SK-MEL-5 (cell line): ENCODE measurements around the gene ANTKMT. TPM values are rescaled to one million over a fixed set of nuclear protein-coding genes. Genes with fewer than 3 reads are reported as not detected.
"Not testable (repeated sequence)": the region's sequence is repeated elsewhere in the genome, so short reads cannot be mapped to it uniquely, and the experiment has no call there.

Experiments
- DNase-seq: peaks from one replicate; pipeline ENCODE4 v3.0.0-alpha.2; 2016; ENCODE audit warnings: low read depth, low spot score
- in situ Hi-C: cut with HindIII; loops from 2 replicates; pipeline ENCODE4 v1.10.0; 2016; ENCODE audit warnings: low sequenced_read_pairs, high pct_unique_total_duplicates, low pct_unique_long_range_greater_than_20kb
- total RNA-seq: library from RNA; depleted of rRNA; stranded (reverse); fragments of >200 nt; shearing (Covaris generic); gene quantifications from 2 replicates; pipeline ENCODE4 v1.2.3, GENCODE V29; 2014

The ANTKMT gene
- total RNA-seq, 1 experiment from 2014 or later = 18.6 TPM

DNA sequence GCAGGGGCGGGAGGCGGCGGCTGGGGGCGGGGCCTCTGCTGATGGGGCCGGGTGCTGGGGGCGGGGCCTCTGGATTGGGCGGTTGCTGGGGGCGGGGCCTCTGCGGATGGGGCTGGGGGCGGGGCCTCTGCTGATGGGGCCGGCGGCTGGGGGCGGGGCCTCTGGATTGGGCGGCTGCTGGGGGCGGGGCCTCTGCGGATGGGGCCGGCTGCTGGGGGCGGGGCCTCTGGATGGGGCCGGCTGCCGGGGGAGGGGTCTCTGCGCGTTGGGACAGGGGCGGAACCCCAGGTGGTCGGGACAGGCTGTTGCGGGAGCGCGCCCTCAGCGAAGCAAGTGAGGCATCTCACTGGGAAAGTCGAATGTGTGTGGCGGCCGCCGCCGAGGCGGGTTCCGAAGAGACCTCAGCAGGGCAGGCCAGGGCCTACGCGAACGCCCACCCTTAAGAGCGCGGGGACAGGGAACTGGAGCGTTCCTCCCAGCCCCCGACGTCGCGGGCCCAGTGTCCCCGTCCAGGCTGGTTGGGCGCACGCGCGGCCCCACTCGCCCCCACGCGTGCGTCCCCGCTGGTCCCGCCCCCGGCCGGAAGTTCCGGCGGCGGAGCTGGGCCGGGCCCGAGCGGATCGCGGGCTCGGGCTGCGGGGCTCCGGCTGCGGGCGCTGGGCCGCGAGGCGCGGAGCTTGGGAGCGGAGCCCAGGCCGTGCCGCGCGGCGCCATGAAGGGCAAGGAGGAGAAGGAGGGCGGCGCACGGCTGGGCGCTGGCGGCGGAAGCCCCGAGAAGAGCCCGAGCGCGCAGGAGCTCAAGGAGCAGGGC is 40.9 kb upstream of the ANTKMT start, which contains the start of gene STUB1:
TSS of gene STUB1 (plus strand) at position 597 of the 811 bp plus-strand sequence. CDS start at position 713, 116 bp downstream.
- in situ Hi-C loops = no loop called here
- DNase-seq = peak; percentile 80

DNA sequence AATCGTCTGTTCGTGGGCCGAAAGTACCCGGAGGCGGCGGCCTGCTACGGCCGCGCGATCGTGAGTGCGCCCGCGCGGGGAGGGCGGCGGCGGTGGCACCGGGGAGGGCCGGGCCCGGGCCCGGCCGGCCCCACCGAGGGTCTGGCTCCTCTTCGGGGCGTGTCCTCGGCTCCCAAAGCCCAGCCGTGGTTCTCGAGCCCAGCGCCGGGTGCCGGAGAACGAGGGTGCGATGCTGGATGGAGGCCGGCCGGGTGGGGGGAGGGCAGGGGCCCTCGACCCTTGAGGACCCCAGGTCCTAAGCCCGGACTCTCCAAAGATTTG is 40.4 kb upstream of the ANTKMT start:
- in situ Hi-C loops = no loop called here
- no peak for DNase-seq

DNA sequence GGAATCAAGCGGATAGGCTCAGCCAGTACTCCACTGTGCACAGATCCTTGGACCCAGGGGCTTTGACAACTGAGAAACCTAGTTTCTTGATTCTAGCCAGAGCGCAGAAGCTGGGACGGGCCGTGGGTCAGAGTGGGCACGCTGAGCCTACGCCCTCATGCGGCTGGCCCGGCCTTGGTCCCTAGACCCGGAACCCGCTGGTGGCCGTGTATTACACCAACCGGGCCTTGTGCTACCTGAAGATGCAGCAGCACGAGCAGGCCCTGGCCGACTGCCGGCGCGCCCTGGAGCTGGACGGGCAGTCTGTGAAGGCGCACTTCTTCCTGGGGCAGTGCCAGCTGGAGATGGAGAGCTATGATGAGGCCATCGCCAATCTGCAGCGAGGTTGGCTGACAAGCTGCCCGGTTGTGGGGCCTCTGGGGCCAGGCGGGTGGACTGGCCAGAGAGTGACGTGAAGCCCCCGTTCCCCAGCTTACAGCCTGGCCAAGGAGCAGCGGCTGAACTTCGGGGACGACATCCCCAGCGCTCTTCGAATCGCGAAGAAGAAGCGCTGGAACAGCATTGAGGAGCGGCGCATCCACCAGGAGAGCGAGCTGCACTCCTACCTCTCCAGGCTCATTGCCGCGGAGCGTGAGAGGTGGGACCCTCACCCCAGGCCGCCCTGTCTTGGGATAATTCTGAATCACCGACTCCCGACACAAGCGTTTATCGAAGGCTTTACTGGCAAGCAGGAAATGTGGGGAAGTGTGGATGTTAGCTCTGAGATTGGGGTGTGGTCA is 39.8 kb upstream of the ANTKMT start:
- in situ Hi-C loops = no loop called here
- no peak for DNase-seq

DNA sequence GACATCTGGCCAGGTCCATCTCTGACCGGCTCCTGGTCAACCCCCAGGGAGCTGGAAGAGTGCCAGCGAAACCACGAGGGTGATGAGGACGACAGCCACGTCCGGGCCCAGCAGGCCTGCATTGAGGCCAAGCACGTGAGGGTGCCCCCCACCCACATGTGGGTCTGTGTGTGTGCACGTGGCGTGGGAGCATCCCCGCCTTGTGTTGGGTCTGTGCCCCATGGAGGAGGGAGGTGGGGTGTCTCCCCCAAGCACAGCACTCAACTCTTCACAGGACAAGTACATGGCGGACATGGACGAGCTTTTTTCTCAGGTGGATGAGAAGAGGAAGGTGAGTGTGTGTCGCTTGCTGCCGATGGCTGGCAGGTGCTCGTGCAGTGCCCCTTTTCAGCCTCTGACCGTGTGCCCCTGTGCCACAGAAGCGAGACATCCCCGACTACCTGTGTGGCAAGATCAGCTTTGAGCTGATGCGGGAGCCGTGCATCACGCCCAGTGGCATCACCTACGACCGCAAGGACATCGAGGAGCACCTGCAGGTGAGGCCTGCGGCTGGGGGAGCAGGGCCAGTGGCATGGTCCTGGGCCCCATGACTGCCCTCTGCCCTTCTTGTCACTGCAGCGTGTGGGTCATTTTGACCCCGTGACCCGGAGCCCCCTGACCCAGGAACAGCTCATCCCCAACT is 39.1 kb upstream of the ANTKMT start:
- in situ Hi-C loops = no loop called here
- no peak for DNase-seq

DNA sequence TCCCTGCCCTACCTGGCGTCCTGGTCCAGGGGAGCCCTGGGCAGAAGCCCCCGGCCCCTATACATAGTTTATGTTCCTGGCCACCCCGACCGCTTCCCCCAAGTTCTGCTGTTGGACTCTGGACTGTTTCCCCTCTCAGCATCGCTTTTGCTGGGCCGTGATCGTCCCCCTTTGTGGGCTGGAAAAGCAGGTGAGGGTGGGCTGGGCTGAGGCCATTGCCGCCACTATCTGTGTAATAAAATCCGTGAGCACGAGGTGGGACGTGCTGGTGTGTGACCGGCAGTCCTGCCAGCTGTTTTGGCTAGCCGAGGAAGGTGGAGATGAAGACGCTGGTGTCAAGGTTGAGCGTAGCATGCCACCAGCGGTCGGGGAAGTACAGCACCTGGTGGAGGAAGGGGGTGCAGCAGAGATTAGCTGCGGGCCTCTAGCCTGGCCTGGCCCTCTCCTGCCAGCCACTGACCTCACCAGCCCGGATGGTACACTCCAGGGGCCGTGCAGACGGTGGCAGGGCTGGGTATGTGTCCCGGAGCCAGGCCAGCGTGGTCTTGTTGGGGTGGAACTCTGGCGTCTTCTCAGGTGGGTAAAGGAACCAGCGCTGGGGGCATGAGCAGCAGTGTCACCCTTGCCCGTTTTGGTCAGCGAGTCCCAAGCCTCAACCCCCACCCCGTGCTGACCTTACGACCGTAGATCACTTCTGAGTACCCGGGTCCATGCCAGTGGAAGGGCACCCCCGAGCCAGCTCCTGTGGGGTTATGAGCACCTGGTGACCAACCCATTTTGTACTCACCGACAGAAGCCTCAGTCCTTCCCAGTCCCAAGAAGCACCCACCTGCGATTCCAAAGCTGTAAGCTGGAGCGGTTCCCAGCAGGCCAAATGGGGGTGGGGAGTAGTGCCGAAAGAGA is 38.2 kb upstream of the ANTKMT start:
- no peak for DNase-seq
- in situ Hi-C loops = no loop called here

DNA sequence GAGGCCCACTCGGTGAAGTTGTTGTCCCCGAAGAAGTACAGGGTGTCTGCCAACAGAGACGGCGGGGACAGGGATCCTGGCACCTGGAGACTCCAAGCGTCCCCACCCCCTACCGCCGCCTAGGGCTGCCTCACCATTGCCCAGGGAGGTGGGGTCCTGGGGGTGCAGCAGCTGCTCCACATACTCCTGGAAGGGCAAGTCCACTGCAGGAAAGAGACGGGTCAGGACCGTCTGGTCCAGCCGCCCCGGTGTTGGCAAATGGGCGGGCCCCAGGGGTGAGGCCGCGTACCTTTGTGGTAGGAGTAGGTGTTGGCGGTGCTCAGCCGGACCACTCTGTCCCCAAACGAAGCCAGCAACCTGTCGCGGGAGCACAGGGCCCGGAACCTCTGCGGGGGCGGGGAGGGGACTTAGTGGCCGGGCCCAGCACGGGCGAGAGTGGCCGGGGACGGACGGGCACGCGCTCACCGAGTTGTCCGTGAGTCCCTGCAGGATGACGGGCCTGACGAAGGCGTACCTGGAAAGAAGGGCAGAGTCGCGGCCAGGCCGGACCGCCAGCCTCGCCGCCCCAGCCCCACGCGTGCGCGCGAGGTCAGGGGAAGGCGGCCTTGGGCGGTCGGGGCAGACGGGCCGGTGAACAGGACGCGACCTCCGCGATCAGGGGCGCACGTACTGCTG is 37.4 kb upstream of the ANTKMT start:
- in situ Hi-C loops = no loop called here
- no peak for DNase-seq

DNA sequence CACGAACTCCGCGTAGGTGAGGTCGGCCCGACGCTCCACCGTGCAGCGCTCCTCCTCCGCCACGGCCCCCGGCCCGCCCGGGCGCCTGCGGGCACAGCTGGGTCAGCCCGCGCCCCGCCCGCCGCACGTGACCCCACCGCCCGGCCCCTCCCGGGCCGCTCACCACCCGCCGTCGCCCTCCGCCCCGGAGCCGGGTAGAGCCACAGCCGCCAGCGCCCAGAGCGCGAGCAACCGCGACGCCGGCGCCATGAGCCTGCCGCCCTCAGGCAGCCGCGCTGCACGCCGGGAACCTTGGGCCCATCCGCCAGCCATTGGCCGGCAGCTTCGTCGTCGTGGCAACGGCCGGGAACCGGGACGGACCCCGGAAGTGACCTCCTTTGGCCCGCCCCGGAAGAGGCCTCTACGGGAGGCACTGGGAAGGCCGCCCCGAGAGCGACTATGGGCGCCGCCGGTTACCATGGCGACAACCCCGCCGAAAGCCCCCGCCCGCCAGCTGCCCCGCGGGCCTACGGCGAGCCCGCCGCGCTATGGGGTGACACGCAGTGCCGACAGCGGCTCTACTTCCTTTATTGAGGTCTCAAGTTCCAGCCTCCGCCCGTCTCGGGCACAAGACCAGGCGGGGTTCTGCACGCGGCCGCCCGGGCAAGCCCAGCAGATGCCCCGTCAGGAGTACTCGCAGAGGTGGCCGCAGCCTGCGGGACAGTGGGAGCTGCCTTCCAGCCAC is 36.7 kb upstream of the ANTKMT start, which contains the start of gene JMJD8:
TSS of gene JMJD8 (minus strand) at position 264 of the 724 bp plus-strand sequence. CDS start at position 249, 15 bp downstream.
- in situ Hi-C loops = no loop called here
- peak; percentile 93 for DNase-seq

DNA sequence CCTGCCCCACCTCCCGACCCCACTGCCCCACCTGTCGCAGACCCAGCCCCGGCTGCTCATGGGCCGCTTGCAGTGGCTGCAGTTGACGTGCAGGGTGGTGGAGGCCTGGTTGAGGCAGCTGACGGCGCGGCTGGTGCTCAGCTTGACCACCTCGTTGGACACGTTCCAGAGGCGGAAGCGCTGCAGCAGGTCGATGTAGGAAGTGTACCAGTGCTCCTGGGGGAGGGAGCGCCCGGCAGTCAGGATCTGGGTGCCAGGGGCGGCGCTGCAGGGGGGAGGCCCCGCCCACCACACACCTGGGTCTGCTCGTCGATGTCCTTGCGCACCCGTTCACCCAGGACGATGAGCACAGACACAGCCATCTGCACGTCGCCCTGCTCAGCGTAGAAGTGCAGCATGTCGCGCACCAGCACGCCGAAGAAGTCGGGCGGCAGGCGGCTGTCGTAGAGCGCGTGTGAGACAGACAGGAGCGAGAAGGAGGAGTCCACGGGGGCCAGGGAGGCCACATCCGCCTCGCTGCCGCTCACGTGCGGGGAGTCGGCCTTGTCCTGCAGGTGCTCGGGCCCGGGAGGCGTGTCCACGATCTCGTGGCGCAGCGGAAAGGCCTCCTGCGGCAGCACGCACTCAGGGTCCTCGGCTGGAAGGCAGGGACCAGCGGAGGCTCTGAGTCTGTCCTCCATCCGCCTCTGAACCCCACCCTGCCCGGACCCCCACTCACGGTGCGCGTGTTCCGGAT is 35.8 kb upstream of the ANTKMT start:
- DNase-seq = no peak
- in situ Hi-C loops = no loop called here

DNA sequence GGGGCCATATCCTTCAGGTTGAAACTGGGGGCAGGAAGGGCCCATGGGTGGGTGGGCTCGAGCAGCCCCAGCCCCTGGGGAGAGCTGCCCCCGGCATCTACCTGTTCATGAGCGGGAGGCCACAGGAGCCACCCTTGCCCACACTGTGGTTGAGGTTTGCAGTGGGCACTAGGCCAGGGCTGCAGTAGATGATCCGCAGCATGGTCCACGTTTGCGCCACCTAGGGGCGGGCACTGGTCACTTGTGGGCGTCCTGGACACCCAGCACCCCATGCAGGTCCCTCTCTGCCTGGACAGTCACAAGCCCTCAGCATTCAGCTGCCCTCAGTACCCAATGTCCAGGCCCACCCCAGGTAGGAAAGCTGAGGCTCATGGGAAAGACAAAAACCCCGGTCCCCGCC is 35.0 kb upstream of the ANTKMT start:
- peak; percentile 61 for DNase-seq

DNA sequence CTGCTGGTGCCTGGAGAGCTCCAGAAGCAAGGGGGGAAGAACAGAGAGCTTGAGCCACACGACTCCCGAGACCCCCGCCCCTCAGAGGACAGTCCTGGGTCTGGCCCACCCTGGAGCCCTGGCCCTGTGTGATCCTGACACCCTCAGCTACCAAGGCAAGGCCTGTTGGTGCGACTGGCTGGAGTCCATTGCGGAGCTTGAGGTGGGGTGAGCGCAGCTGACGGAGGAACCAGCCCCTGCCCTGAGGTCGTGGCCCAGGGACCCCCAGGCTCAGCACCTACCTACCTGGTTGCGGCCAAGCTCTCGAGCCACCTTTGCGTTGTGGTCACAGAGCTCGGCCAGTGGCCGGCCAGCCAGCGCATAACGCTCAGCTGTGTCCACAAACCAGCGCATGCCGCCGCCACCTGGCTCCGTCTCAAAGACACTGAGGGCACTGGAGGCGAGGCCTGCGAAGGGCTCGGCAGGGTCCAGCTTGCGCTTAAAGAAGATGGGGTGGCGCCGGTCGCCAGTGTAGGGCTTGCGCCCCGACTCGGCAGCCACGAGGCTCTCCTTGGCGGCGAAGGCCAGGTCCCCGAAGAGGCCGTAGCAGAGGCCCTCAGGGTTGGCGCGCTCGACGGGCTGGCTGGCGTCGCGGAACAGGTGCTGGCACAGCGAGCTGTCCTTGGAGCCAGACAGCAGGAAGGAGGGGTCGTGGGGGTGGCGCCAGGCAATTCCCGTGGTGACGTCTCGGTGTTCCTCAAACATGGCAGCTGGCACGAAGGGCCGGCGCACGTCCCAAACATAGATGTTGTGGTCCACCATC is 34.3 kb upstream of the ANTKMT start:
- in situ Hi-C loops = no loop called here
- DNase-seq = no peak

More for the DNA sequence above, 35.0 kb upstream of the ANTKMT start:
- in situ Hi-C loops = no loop called here

DNA sequence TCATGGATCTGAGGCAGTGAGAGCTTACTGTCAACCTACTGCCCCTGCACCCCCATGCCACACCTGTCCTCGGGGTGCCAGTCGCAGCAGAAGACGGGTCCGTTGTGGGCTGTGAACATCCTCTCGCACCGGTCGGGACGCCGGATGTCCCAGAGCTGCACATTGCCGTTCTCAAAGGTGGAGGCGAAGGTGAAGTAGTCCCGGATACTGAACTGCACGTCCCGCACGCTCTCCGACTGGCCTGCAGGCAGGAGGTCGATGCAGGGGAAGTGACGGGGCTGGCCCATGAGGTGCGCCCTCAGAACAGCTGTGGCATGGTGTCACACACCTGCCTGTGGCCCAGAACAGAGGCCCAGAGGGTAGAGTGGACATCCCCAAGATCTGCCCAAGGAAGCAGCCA is 33.4 kb upstream of the ANTKMT start:
- in situ Hi-C loops = no loop called here
- no peak for DNase-seq

DNA sequence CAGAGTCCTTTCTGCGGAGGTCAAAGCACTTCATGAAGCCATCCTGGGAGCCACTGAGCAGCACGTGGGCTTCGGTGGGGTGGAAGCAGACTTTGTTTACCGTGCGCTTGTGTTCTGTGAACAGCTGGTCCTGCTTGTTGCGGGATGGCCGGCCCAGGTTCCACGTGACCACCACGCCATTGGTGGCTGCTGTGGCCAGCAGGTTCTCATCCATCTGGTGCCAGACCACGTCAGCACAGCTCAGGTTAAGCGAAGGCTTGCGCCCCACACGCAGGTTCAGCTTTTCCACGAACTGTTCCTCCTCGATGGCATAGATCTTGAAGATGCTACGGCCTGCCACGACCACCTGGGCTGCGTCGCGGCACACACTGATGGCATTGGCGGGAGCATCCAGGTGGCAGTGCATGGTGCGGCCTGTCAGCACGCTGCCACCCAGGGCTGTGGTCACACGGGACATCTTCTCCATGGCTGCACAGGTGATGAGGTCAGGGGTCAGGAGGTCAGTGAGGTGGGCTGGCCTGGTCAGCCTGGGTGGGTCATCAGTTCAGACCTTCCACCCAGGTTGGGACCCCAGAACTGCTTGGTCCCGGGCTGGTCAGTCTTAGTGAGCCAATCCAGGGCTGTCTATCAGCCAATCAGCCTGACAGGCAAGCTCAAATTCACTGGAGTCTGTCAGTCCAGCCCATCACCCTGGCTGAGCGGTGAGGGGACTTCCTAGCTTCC is 31.6 kb upstream of the ANTKMT start:
- in situ Hi-C loops = no loop called here
- no peak for DNase-seq

DNA sequence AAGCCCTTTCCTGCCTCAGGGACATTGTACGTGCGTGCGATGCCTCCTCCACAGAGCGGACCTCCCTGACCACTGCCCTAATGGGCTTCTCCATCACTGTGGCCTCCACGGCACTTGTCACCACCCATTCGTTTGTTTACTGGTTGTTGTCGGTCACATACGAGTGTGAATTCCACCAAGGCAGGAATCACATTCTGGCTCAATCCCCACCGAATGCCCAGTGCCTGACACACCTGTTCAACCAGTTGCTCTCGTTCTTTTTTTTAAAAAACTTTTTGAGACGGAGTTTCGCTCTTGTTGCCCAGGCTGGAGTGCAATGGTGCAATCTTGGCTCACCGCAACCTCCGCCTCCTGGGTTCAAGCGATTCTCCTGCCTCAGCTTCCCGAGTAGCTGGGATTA is 29.7 kb upstream of the ANTKMT start:
- DNase-seq, in situ Hi-C loops: not testable (repeated sequence)

DNA sequence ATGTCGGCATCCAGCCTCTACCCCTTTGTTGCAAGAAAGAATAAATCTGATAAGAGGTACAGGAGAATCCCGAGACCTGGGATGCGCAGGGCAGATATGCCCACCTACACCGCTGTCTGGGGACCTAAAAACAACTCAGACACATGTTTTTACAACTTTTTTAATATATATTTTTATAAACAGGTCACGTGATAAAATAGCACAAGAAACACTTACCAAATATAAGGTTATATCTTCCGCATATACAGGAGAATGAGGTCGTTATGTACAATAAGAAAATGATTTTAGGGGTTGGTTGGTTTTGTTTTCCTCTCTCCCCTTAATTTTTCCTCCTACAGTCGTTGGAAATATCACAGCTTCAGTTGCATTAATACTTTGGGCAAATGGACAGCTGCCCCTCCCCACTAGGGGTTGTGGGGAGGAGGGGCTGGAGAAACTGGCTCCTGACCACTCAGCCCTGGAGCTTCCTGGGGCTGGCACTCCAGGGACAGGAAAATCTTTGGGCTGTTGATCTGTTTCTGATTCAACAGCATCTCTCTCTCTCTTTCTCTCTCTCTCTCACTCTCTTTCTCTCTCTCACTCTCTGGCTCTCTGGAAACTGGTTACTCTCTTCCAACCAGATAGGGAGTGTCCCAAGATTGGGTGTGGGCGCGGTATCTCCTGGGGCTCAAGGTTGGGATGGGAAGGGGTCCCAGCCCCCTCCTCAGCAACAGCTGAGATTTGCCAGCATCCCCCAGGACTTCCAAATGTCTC is 28.4 kb upstream of the ANTKMT start:
- in situ Hi-C loops = no loop called here
- DNase-seq = no peak
